Fibroblast of lung (primary cell): Measurements from ENCODE around the gene TCP11. TPM values are rescaled to one million over a fixed set of nuclear protein-coding genes. Genes with fewer than 3 reads are reported as not detected.

Source experiments
- DNase-seq, 2 donors: peaks; one replicate each; pipeline versions ENCODE4 v3.0.0 to v3.0.0-alpha.2; 2010; ENCODE audit warnings: low read depth in 2 of 2
- H2AFZ ChIP-seq: 2 replicates; pipeline ENCODE4 v1.5.1; 2012; ENCODE audit warnings: low read length, control low read depth, inconsistent platforms
- H3K27ac ChIP-seq: 2 replicates; pipeline ENCODE4 v1.5.1; 2011; ENCODE audit warnings: low read length, control low read depth; ENCODE audit not compliant: insufficient read depth
- H3K27me3 ChIP-seq: 2 replicates; pipeline ENCODE4 v1.5.1; 2011; ENCODE audit warnings: mild to moderate bottlenecking, low read length; ENCODE audit not compliant: control insufficient read depth, insufficient read depth
- H3K36me3 ChIP-seq: 2 replicates; pipeline ENCODE4 v1.5.1; 2011; ENCODE audit warnings: low read length; ENCODE audit not compliant: control insufficient read depth, insufficient read depth
- H3K4me1 ChIP-seq: 2 replicates; pipeline ENCODE4 v1.5.1; 2011; ENCODE audit warnings: low read length; ENCODE audit not compliant: control insufficient read depth, insufficient read depth; ENCODE audit errors: extremely low read depth
- H3K4me2 ChIP-seq: 2 replicates; pipeline ENCODE4 v1.5.1; 2011; ENCODE audit warnings: low read length, control low read depth; ENCODE audit not compliant: insufficient read depth; ENCODE audit errors: extremely low read depth
- H3K4me3 ChIP-seq, 4 experiments: fragments of 200-600 bp in 1 of 4; sonication (generic) in 1 of 4; replicated peaks in 1 of 4; 2 replicates each; pipeline ENCODE4 v1.5.1; 2011 to 2016; ENCODE audit warnings: low read length in 4 of 4, low read depth in 3 of 4, mild to moderate bottlenecking in 3 of 4, control low read depth in 2 of 4, inconsistent platforms in 1 of 4, mixed read lengths in 1 of 4; ENCODE audit not compliant: insufficient read depth in 1 of 4; ENCODE audit errors: control extremely low read depth in 1 of 4
- H3K79me2 ChIP-seq: 2 replicates; pipeline ENCODE4 v1.5.1; 2012; ENCODE audit warnings: mild to moderate bottlenecking, low read length, inconsistent platforms; ENCODE audit not compliant: control insufficient read depth, insufficient read depth
- H3K9ac ChIP-seq: 2 replicates; pipeline ENCODE4 v1.5.1; 2011; ENCODE audit warnings: mild to moderate bottlenecking, low read length, control low read depth; ENCODE audit not compliant: insufficient read depth
- H3K9me3 ChIP-seq: 2 replicates; pipeline ENCODE4 v1.5.1; 2012; ENCODE audit warnings: low read depth, low read length; ENCODE audit not compliant: control insufficient read depth, insufficient read depth
- H4K20me1 ChIP-seq: 2 replicates; pipeline ENCODE4 v1.5.1; 2011; ENCODE audit warnings: low read length; ENCODE audit not compliant: control insufficient read depth, insufficient read depth; ENCODE audit errors: extremely low read depth
- CTCF ChIP-seq, 2 donors: IDR thresholded peaks in 1 of 2; conservative IDR thresholded peaks in 1 of 2; 1 replicate in 1 of 2; 2 replicates in 1 of 2; pipeline ENCODE4 v1.5.1; 2011 to 2012; ENCODE audit warnings: low read length in 2 of 2, control low read depth in 1 of 2, inconsistent platforms in 1 of 2, low read depth in 1 of 2, mild to moderate bottlenecking in 1 of 2
- EZH2 ChIP-seq: IDR thresholded peaks from 2 replicates; pipeline ENCODE4 v1.5.1; 2012; ENCODE audit warnings: low read length, control low read depth, mild to moderate bottlenecking; ENCODE audit errors: missing control alignments
- polyA plus RNA-seq, 2 donors: library from polyadenylated mRNA; depleted of rRNA in 1 of 2; stranded (reverse) in 1 of 2; unstranded in 1 of 2; fragments of >200 nt; gene quantifications; 2 replicates each; pipeline ENCODE4 v1.2.1, GENCODE V29; 2011 to 2012; ENCODE audit warnings: missing spikeins in 1 of 2
- total RNA-seq: library from RNA; depleted of rRNA; stranded (reverse); fragments of >200 nt; gene quantifications from 2 replicates; pipeline ENCODE4 v1.2.1, GENCODE V29; 2014

TCP11 gene
- total and polyA plus RNA-seq, 2 donors (not counting 1 experiment from before 2014, with no cell fraction given), result 0.17 to 0.24 TPM

- DNase-seq, result no peak
- Histone ChIP-seq H3K79me2 (no peaks in the 10 kb centered on the region), H3K9ac (no peak overlapping the region), H4K20me1 (no peaks in the 10 kb centered on the region), H3K4me1 (no peaks in the 10 kb centered on the region), H2AFZ (no peak overlapping the region), H3K27ac (no peak overlapping the region), H3K4me2 (no peak overlapping the region), H3K36me3 (no peaks in the 10 kb centered on the region), H3K27me3 (no peaks in the 10 kb centered on the region), H3K9me3 (no peaks in the 10 kb centered on the region), H3K4me3 (no peak overlapping the region)
- TF ChIP-seq CTCF (conservative IDR thresholded peaks at IDR 0.05 in 1 of 2, IDR thresholded peaks at IDR 0.05 in 1 of 2; ENCODE audit: low read depth in 1 of 2, low read length in 2 of 2) (no peak), EZH2 (no peak)
Measured at GRCh38 chr6:35163836-35164235, 22.7 kb upstream of the TCP11 start.

- Histone ChIP-seq H3K9me3 (no peaks in the 10 kb centered on the region), H3K4me2 (no peak overlapping the region), H3K4me3 (no peak overlapping the region), H4K20me1 (no peaks in the 10 kb centered on the region), H3K27me3 (no peaks in the 10 kb centered on the region), H3K27ac (no peak overlapping the region), H3K9ac (no peak overlapping the region), H3K36me3 (no peaks in the 10 kb centered on the region), H3K79me2 (no peaks in the 10 kb centered on the region), H3K4me1 (no peaks in the 10 kb centered on the region), H2AFZ (no peak overlapping the region)
- no peak for TF ChIP-seq CTCF (conservative IDR thresholded peaks at IDR 0.05 in 1 of 2, IDR thresholded peaks at IDR 0.05 in 1 of 2; ENCODE audit: low read depth in 1 of 2, low read length in 2 of 2)
- TF ChIP-seq EZH2, result no peak
- DNase-seq, result peak in 1 of 2 donors; percentile 64
Measured at GRCh38 chr6:35161776-35162607, 20.9 kb upstream of the TCP11 start.

DNA sequence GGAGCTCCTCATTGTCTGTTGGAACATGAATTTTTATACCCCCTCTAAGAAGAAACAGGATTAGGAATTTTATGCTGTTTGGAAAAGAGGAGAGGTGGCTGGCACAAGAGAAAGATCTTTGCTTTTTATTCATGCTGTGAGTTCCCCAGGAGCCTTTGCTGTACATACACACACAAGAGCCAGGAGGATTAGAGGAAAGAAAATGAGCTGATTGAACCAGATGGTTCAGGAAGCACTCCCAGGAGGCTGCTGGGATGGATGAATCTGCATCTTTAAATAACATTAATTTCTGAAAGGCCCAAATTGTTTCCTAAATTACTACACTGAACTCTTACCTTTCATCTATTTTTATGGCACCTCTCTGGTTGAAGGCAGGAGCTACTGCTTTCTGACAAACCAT, 20.1 kb upstream of the TCP11 start:
- Histone ChIP-seq H3K27ac (no peak overlapping the region), H3K9ac (no peak overlapping the region), H3K9me3 (no peaks in the 10 kb centered on the region), H3K79me2 (no peaks in the 10 kb centered on the region), H2AFZ (no peak overlapping the region), H3K36me3 (no peaks in the 10 kb centered on the region), H4K20me1 (no peaks in the 10 kb centered on the region), H3K27me3 (no peaks in the 10 kb centered on the region), H3K4me1 (no peaks in the 10 kb centered on the region), H3K4me2 (no peak overlapping the region), H3K4me3 (no peak overlapping the region)
- TF ChIP-seq CTCF (conservative IDR thresholded peaks at IDR 0.05 in 1 of 2, IDR thresholded peaks at IDR 0.05 in 1 of 2; ENCODE audit: low read depth in 1 of 2, low read length in 2 of 2), result no peak
- TF ChIP-seq EZH2, result no peak
- DNase-seq, result no peak
